IMR-90 (cell line): ENCODE data around the gene UTP4.

ENCODE experiments used
- BHLHE40 ChIP-seq: fragments of 150-350 bp; IDR thresholded peaks from 2 replicates; pipeline ENCODE4 v1.6.1; 2016; ENCODE audit warnings: mild to moderate bottlenecking, low read depth, low read length
- CTCF ChIP-seq: conservative IDR thresholded peaks from 2 replicates; pipeline ENCODE4 v1.5.1; 2012; ENCODE audit warnings: mild to moderate bottlenecking, low read depth, low read length, improper control_type of control experiment
- MAFK ChIP-seq: IDR thresholded peaks from 2 replicates; pipeline ENCODE4 v1.6.1; 2012; ENCODE audit warnings: low read depth, low read length, improper control_type of control experiment
- POLR2A ChIP-seq: IDR thresholded peaks from 2 replicates; pipeline ENCODE4 v1.6.1; 2012; ENCODE audit warnings: mild to moderate bottlenecking, low read depth, low read length
- RAD21 ChIP-seq: IDR thresholded peaks from 2 replicates; pipeline ENCODE4 v1.6.1; 2012; ENCODE audit warnings: low read length, improper control_type of control experiment
- RFX5 ChIP-seq: IDR thresholded peaks from 2 replicates; pipeline ENCODE4 v1.8.0; 2012; ENCODE audit warnings: low read depth, mild to moderate bottlenecking, low read length, moderate library complexity
- SMC3 ChIP-seq: fragments of 150-350 bp; IDR thresholded peaks from 2 replicates; pipeline ENCODE4 v1.6.1; 2016; ENCODE audit warnings: low read depth, mild to moderate bottlenecking, antibody characterized with exemption, low read length, moderate library complexity
- USF2 ChIP-seq: fragments of 150-350 bp; IDR thresholded peaks from 2 replicates; pipeline ENCODE4 v1.6.1; 2017; ENCODE audit warnings: mild to moderate bottlenecking, antibody characterized with exemption, low read length, low read depth

- TF ChIP-seq CTCF (peak; percentile 81), RAD21 (peak; percentile 86), POLR2A (0 out of 2 replicates have a peak, but pooled peaks have one; percentile 30), MAFK (no peak), BHLHE40 (no peak), SMC3 (peak; percentile 97), RFX5 (no peak), USF2 (no peak)
Measured at GRCh38 chr16:69123910-69124309, 8.5 kb upstream of the UTP4 start.
